Measurements from ENCODE around the gene BEND6. TPM values are rescaled to one million over a fixed set of nuclear protein-coding genes. Genes with fewer than 3 reads are reported as not detected.

The BEND6 gene
- total RNA-seq, 1 experiment from 2014 or later: 1.8 TPM

DNA sequence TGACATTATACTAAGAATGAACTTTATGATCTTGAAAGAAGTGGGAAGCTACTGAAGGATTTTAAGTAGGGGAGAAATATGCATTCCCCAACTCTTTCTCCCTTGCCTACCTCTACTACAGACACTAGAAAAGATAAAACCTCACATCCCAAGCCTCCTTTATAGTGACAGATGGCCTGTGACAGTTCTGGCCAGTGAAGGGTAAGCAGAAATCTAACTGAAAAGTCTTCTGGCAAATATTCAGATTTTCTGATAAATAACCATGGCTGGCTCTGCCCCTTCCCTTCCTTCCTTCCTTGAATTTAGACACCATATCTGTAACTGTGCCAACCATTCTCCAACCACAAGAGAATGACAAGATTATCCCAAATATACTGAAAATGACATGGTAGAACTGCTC lies 10.2 kb upstream of the BEND6 start:
- Mint-ChIP-seq H3K27me3 (ENCODE audit: unreplicated experiment) (no peaks in the 10 kb centered on the region), H3K4me1 (ENCODE audit: low read depth, unreplicated experiment) (peaks cover under 1% of the 10 kb centered on the region), H3K36me3 (ENCODE audit: insufficient read depth, unreplicated experiment) (no peaks in the 10 kb centered on the region), H3K4me3 (ENCODE audit: low read depth, unreplicated experiment) (no peak overlapping the region), H3K27ac (ENCODE audit: unreplicated experiment) (no peak overlapping the region), H3K9me3 (ENCODE audit: low read depth, unreplicated experiment) (peaks cover 5% of the 10 kb centered on the region)
- intact Hi-C loops (cut with micrococcal nuclease; ENCODE audit: unreplicated experiment): no loop called here
- TF ChIP-seq, protein P1, sequence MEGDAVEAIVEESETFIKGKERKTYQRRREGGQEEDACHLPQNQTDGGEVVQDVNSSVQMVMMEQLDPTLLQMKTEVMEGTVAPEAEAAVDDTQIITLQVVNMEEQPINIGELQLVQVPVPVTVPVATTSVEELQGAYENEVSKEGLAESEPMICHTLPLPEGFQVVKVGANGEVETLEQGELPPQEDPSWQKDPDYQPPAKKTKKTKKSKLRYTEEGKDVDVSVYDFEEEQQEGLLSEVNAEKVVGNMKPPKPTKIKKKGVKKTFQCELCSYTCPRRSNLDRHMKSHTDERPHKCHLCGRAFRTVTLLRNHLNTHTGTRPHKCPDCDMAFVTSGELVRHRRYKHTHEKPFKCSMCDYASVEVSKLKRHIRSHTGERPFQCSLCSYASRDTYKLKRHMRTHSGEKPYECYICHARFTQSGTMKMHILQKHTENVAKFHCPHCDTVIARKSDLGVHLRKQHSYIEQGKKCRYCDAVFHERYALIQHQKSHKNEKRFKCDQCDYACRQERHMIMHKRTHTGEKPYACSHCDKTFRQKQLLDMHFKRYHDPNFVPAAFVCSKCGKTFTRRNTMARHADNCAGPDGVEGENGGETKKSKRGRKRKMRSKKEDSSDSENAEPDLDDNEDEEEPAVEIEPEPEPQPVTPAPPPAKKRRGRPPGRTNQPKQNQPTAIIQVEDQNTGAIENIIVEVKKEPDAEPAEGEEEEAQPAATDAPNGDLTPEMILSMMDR (IDR thresholded peaks at IDR 0.05; ENCODE audit: unreplicated experiment): no peak
- no TSS peak for BruUV-seq (replicated peaks)
- CTCF ChIA-PET: no interaction called here
- no peak for DNase-seq

DNA sequence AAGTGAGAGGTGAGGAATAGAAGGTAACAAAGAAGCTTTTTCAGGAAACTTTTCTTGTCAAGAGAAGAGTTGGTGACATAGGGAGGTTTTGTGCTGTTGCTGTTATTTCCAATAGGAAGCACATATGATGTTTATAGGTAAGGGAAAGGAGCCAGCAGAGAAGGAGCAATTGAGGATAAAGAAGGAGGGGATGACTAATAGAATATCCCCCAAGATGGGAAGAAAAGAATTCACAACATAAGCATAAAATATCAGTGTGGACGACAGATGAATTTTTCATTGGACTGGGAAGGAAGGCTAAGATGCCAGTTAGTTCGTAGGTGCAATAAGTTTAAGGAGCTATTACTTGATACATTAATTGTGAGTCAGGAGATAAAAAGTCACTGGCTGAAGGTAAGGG lies 8.5 kb upstream of the BEND6 start:
- BruUV-seq (replicated peaks): no TSS peak

GRCh38 chr6:56947924-56948323 lies 7.0 kb upstream of the BEND6 start:
- no peaks in the 10 kb centered on the region for H3K27me3 Mint-ChIP-seq (ENCODE audit: unreplicated experiment)
- CTCF ChIA-PET: no interaction called here
- no peaks in the 10 kb centered on the region for H3K9me3 Mint-ChIP-seq (ENCODE audit: low read depth, unreplicated experiment)
- H3K4me1 Mint-ChIP-seq (ENCODE audit: low read depth, unreplicated experiment): no peaks in the 10 kb centered on the region
- no peak for DNase-seq
- H3K4me3 Mint-ChIP-seq (ENCODE audit: low read depth, unreplicated experiment): no peak overlapping the region
- no peaks in the 10 kb centered on the region for H3K36me3 Mint-ChIP-seq (ENCODE audit: insufficient read depth, unreplicated experiment)
- BruUV-seq (replicated peaks): no TSS peak
- intact Hi-C loops (cut with micrococcal nuclease; ENCODE audit: unreplicated experiment): no loop called here
- no peak overlapping the region for H3K27ac Mint-ChIP-seq (ENCODE audit: unreplicated experiment)
- TF ChIP-seq, protein P1 (IDR thresholded peaks at IDR 0.05; ENCODE audit: unreplicated experiment): no peak

More for the DNA sequence above, 8.5 kb upstream of the BEND6 start:
- TF ChIP-seq, protein P1 (IDR thresholded peaks at IDR 0.05; ENCODE audit: unreplicated experiment): no peak
- CTCF ChIA-PET: no interaction called here
- Mint-ChIP-seq H3K9me3 (ENCODE audit: low read depth, unreplicated experiment) (peaks cover 2% of the 10 kb centered on the region), H3K4me3 (ENCODE audit: low read depth, unreplicated experiment) (no peak overlapping the region), H3K4me1 (ENCODE audit: low read depth, unreplicated experiment) (no peaks in the 10 kb centered on the region), H3K36me3 (ENCODE audit: insufficient read depth, unreplicated experiment) (no peaks in the 10 kb centered on the region), H3K27me3 (ENCODE audit: unreplicated experiment) (no peaks in the 10 kb centered on the region), H3K27ac (ENCODE audit: unreplicated experiment) (no peak overlapping the region)
- intact Hi-C loops (cut with micrococcal nuclease; ENCODE audit: unreplicated experiment): no loop called here
- DNase-seq: no peak

- CTCF ChIA-PET: no interaction called here
- DNase-seq: no peak
- Mint-ChIP-seq H3K4me3 (ENCODE audit: low read depth, unreplicated experiment) (no peak overlapping the region), H3K4me1 (ENCODE audit: low read depth, unreplicated experiment) (no peaks in the 10 kb centered on the region), H3K9me3 (ENCODE audit: low read depth, unreplicated experiment) (no peaks in the 10 kb centered on the region), H3K27me3 (ENCODE audit: unreplicated experiment) (no peaks in the 10 kb centered on the region), H3K36me3 (ENCODE audit: insufficient read depth, unreplicated experiment) (peaks cover 8% of the 10 kb centered on the region), H3K27ac (ENCODE audit: unreplicated experiment) (no peak overlapping the region)
- TF ChIP-seq, protein P1 (IDR thresholded peaks at IDR 0.05; ENCODE audit: unreplicated experiment): no peak
- no TSS peak for BruUV-seq (replicated peaks)
- intact Hi-C loops (cut with micrococcal nuclease; ENCODE audit: unreplicated experiment): no loop called here
Measured at GRCh38 chr6:56949265-56949664, 5.6 kb upstream of the BEND6 start.

Data from Calu3 (cell line).